Ectodermal cell (in vitro differentiated cells): Measurements from ENCODE around the gene WDFY4.

ENCODE experiments used
- H3K27ac ChIP-seq: 2 replicates; pipeline ENCODE4 v1.7.0; 2013; ENCODE audit warnings: mild to moderate bottlenecking, low read depth, low read length; ENCODE audit not compliant: insufficient read depth, poor library complexity, severe bottlenecking
- H3K27me3 ChIP-seq: 2 replicates; pipeline ENCODE4 v1.7.0; 2013; ENCODE audit warnings: mild to moderate bottlenecking, low read length; ENCODE audit not compliant: insufficient read depth, control insufficient read depth, poor library complexity, severe bottlenecking
- H3K36me3 ChIP-seq: one replicate; pipeline ENCODE4 v1.7.0; 2013; ENCODE audit warnings: low read length; ENCODE audit not compliant: control insufficient read depth, insufficient read depth
- H3K4me1 ChIP-seq: one replicate; pipeline ENCODE4 v1.7.0; 2013; ENCODE audit warnings: low read length; ENCODE audit not compliant: control insufficient read depth, insufficient read depth
- H3K4me3 ChIP-seq: 2 replicates; pipeline ENCODE4 v1.7.0; 2013; ENCODE audit warnings: low read depth, low read length, control low read depth; ENCODE audit not compliant: insufficient read depth
- H3K9me3 ChIP-seq: 2 replicates; pipeline ENCODE4 v1.7.0; 2013; ENCODE audit warnings: mild to moderate bottlenecking, low read length, moderate library complexity; ENCODE audit not compliant: control insufficient read depth
- WGBS, 2 experiments: methylation state at CpG; one replicate each; pipeline ENCODE4 v1.1.7; 2013; ENCODE audit warnings: missing lambda C conversion rate in 2 of 2; 5-methylcytosine and 5-hydroxymethylcytosine counted together

The WDFY4 gene

DNA sequence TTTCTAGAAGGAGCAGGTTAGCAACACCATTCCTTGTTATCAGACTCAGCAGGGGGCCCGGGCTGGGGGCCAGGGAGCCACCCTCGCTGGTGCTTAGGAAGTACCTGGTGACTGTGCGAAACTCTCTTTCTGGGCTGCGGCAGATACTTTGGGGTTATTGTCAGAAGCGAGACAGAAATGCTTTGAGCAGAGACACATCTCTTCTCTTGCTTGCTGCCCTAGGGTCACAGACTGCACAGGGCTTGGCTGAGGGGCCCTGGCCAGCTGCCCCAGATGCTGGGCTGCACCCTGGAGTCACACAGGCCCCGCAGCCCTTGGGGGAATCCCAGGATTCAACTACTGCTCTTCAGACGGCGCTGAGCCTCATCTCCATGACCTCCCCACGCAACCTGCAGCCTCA is 91.9 kb downstream of the WDFY4 start:
- Histone ChIP-seq H3K4me1 (peaks cover 4% of the 10 kb centered on the region), H3K9me3 (no peaks in the 10 kb centered on the region), H3K27me3 (no peaks in the 10 kb centered on the region), H3K4me3 (no peak overlapping the region), H3K27ac (no peak overlapping the region), H3K36me3 (no peaks in the 10 kb centered on the region)
- 79 to 80% methylated on average over 9 of the region's 9 CpGs for WGBS, 2 experiments

DNA sequence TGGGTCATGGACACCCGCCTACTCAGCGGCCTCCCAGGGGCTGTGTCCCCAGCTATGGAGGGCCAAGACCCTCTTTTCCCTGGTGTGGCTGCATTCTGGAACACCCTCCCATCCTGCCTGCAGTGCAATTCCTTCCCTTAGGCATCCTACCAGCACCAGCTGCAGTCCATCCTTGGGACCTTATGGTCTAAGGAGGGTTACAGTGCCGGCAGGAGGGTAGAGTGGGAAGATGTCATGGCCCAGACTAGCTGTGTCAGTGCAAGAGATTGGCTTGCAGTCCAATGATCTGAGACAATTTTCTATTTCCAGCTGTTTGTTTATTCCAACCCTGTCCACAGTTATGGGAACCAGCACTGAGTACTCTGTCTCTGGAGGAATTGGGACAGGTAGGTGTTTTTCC is 92.4 kb downstream of the WDFY4 start:
- WGBS, 2 experiments = 95 to 98% methylated on average over 3 of the region's 3 CpGs
- Histone ChIP-seq H3K27ac (no peak overlapping the region), H3K9me3 (no peaks in the 10 kb centered on the region), H3K4me1 (peaks cover 4% of the 10 kb centered on the region), H3K4me3 (no peak overlapping the region), H3K27me3 (no peaks in the 10 kb centered on the region), H3K36me3 (no peaks in the 10 kb centered on the region)

DNA sequence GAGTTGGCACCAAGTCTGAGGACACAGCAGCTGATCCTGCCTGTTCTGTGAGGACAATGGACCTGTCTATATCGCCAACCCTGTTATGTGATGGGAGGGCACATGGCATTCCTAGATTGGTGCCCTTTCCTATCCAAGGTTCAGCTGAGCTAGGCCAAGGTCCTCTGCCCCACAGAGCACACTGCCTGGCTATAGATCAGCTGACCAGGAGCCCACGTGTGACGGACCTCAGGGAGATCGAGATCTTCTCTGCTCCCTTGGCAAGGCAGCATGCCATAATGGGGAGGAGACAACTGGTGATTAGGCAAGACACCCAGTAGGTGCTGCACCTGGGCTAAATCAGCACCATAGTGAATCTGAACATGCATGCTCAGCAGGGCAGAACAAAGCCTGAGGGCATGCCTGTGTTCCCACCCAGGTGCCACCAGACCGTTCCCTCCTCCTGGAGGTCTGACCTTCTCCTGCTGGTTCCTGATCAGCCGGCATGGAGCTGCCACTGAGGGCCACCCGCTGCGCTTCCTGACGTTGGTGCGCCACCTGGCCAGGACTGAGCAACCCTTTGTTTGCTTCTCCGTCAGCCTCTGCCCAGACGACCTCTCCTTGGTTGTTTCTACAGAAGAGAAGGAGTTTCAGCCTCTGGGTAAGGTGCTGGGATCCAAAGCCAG is 93.7 kb downstream of the WDFY4 start:
- no peaks in the 10 kb centered on the region for H3K27me3 ChIP-seq
- peaks cover 4% of the 10 kb centered on the region for H3K4me1 ChIP-seq
- no peaks in the 10 kb centered on the region for H3K9me3 ChIP-seq
- 94% methylated on average over 12 of the region's 12 CpGs for WGBS, 2 experiments
- no peak overlapping the region for H3K27ac ChIP-seq
- no peaks in the 10 kb centered on the region for H3K36me3 ChIP-seq
- H3K4me3 ChIP-seq = no peak overlapping the region

DNA sequence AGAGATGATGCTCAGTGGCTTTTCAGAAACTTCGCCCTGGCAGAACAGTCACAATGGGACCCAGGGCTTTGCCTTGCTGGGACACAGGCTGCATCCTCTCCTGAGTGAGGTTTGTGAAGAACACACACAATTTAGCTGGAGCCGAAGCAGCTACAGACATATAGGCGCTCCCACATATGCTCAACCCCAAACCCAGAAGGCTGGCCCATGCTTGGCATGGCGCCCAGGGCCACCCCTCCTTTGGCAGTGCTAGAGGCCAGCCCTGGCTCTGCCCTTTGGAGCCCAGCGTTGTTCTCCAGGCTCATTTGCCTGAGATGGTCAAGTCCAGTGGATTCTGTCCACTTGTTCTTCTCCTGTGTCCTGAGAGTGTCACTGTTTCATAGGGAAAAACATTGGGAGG is 94.4 kb downstream of the WDFY4 start:
- Histone ChIP-seq H3K4me3 (no peak overlapping the region), H3K9me3 (no peaks in the 10 kb centered on the region), H3K27me3 (no peaks in the 10 kb centered on the region), H3K36me3 (no peaks in the 10 kb centered on the region), H3K4me1 (peaks cover 4% of the 10 kb centered on the region), H3K27ac (no peak overlapping the region)
- WGBS, 2 experiments = 94 to 95% methylated on average over 5 of the region's 5 CpGs

DNA sequence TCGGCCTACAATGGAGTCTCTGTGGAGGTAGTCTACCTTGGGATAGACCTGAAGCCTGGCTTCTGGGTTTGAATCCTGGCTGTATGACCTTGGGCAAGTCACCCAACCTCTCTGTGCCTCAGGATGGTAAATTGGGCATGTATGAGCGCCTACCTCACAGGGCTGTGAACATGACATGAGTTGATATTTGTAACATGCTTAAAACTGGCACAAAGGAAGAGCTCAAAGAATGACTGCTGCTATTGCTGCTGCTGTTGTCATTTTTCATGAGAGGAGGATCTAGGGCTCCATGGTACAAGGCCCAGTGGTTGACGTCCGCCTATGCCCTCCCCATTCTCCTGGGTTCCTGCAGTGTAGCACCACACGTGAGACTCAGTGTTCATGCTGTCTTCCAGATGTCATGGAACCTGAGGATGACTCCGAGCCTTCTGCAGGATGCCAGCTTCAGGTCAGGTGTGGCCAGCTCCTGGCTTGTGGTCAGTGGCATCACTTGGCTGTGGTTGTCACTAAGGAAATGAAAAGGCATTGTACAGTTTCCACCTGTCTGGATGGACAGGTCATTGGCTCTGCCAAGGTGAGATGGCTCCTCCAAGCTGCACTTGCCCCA is 95.0 kb downstream of the WDFY4 start:
- WGBS, 2 experiments = 92 to 93% methylated on average over 6 of the region's 6 CpGs
- Histone ChIP-seq H3K4me1 (peaks cover 4% of the 10 kb centered on the region), H3K9me3 (no peaks in the 10 kb centered on the region), H3K4me3 (no peak overlapping the region), H3K27me3 (no peaks in the 10 kb centered on the region), H3K27ac (no peak overlapping the region), H3K36me3 (no peaks in the 10 kb centered on the region)

DNA sequence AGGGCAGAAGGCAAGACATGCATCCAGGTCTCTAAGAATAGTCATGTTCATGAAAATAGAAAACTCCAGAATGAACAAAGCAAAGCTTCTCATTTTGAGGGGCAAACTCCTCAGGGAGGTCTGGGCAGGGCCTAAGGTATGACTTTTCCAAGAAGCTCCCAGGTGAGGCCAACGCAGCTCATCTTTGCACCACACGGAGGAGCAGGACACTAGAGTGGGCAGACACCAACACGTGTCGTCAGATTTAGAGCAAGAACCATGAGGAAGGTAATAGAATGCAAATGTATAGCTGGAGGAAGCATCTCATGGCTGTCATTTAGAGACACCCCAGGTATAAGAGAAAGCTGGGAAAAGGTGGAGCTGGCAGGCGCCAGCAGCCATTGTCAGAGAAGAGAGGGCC is 95.7 kb downstream of the WDFY4 start:
- WGBS, 2 experiments = 91 to 94% methylated on average over 5 of the region's 5 CpGs

DNA sequence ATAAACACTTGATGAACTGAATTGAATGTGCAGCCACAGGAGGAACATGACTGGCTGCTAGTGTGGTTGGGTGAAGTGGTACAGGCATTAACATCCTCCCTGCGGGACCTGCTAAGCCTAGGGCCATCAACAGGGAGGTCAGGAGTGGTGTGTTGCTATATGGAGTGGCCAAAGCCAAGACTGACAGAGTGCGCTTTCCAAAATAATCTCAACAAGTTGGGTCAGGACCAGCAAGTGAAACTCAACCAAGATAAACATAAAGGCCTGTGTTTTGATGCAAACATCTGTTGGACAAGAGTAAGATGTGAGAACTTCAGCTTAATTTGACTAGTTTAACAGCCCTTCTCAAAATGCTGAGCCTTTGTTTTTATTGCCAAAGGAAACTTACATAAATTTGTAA is 97.7 kb downstream of the WDFY4 start:
- no peak overlapping the region for H3K27ac ChIP-seq
- WGBS, 2 experiments = 91 to 100% methylated on average over 2 of the region's 2 CpGs

More for the DNA sequence above, 95.7 kb downstream of the WDFY4 start:
- no peak overlapping the region for H3K27ac ChIP-seq
- H3K27me3 ChIP-seq = no peaks in the 10 kb centered on the region
- no peaks in the 10 kb centered on the region for H3K36me3 ChIP-seq
- H3K4me1 ChIP-seq = peaks cover 4% of the 10 kb centered on the region
- H3K4me3 ChIP-seq = no peak overlapping the region
- no peaks in the 10 kb centered on the region for H3K9me3 ChIP-seq

DNA sequence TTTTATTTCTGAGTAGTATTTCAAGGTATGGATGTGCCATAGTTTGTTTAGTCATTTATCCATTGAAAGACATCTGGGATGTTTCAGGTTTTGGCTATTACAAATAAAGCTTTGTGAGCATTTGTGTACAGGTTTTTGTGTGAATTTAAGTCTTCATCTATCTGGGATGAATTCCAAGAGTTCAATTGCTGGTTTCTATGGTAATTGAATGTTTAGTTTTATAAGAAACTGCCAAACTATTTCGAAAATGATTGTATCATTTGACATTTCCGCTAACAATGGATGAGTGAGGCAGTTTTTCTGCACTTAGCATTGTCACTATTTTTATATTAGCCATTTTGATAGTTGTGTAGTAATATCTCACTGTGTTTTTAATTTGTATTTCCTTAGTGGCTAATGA is 99.4 kb downstream of the WDFY4 start:
- no peaks in the 10 kb centered on the region for H3K27me3 ChIP-seq
- H3K4me1 ChIP-seq = no peaks in the 10 kb centered on the region
- H3K27ac ChIP-seq = no peak overlapping the region
- WGBS, 2 experiments = 91 to 100% methylated on average over 2 of the region's 2 CpGs
- no peaks in the 10 kb centered on the region for H3K9me3 ChIP-seq
- H3K36me3 ChIP-seq = no peaks in the 10 kb centered on the region
- H3K4me3 ChIP-seq = no peak overlapping the region

More for the DNA sequence above, 97.7 kb downstream of the WDFY4 start:
- Histone ChIP-seq H3K36me3 (no peaks in the 10 kb centered on the region), H3K4me3 (no peak overlapping the region), H3K4me1 (no peaks in the 10 kb centered on the region), H3K27me3 (no peaks in the 10 kb centered on the region), H3K9me3 (no peaks in the 10 kb centered on the region)

DNA sequence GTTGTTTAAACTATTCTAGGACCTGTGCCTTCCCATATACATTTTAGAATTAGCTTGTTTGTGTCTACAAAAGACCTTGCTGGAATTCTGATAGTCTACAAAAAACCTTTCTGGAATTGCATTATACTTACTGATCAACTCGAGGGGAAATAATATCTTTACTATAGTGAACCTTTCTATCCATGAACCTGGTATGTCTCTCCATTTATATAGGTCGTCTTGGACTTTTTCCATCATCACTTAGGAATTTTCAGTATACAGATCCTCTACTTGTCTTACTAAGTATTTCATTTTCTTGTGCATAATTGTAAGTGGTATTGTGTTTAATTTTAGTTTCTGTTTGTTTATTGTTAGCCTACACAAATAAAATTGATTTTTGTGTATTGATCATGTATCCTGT is 101.1 kb downstream of the WDFY4 start:
- H3K9me3 ChIP-seq = no peaks in the 10 kb centered on the region
- no peaks in the 10 kb centered on the region for H3K27me3 ChIP-seq
- no peak overlapping the region for H3K27ac ChIP-seq
- WGBS, 2 experiments = 84 to 86% methylated on average over 2 of the region's 2 CpGs
- H3K4me3 ChIP-seq = no peak overlapping the region
- H3K36me3 ChIP-seq = no peaks in the 10 kb centered on the region
- H3K4me1 ChIP-seq = no peaks in the 10 kb centered on the region

DNA sequence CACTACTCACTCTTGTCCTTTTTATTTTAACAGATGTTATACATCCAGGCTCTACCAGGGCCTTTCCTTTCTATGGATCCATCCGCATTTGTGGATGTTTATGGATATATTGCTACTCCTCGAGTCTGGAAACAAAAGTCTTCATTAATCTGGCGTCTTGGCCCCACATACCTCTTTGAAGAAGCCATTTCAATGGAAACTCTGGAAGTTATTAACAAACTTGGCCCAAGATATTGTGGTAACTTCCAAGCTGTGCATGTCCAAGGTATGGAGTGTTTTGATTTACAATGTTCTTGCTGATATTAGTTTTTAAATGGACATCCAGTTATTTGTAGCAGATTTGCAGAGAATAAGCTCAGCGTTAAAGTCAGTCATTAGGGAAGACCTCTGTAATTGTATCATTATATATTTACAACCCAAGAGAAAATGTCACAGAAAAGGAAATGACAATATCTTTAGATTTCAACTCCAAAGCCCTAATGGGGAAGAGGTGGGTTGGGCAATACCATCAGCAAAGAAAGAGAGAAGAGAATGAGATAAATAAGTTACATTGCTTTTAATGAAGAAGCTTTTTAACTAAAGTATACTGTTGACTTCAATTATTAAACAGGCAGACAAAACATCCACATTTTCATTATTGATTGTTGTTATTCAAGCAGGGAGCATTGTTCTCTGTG is 102.1 kb downstream of the WDFY4 start:
- Histone ChIP-seq H3K9me3 (no peaks in the 10 kb centered on the region), H3K36me3 (no peaks in the 10 kb centered on the region), H3K27me3 (no peaks in the 10 kb centered on the region), H3K4me3 (no peak overlapping the region), H3K4me1 (no peaks in the 10 kb centered on the region), H3K27ac (no peak overlapping the region)
- WGBS, 2 experiments = 88 to 96% methylated on average over 3 to 4 of the region's 4 CpGs
